IPS-18c (cell line): ENCODE data around the gene CD22.

Experiments
- H3K4me3 ChIP-seq: 2 replicates; pipeline ENCODE4 v1.7.0; 2013; ENCODE audit warnings: low read depth, mild to moderate bottlenecking, low read length, moderate library complexity; ENCODE audit not compliant: insufficient read depth
- H3K9me3 ChIP-seq: one replicate; pipeline ENCODE4 v1.6.1; 2013; ENCODE audit warnings: mild to moderate bottlenecking, low read length, moderate library complexity; ENCODE audit not compliant: control insufficient read depth, insufficient read depth

Gene CD22

GRCh38 chr19:35327642-35328041 is 1.3 kb upstream of the CD22 start:
- H3K9me3 ChIP-seq = no peaks in the 10 kb centered on the region
- H3K4me3 ChIP-seq = no peak overlapping the region

GRCh38 chr19:35329323-35329722 is 336 bp downstream of the CD22 start:
- Histone ChIP-seq H3K9me3 (no peaks in the 10 kb centered on the region), H3K4me3 (no peak overlapping the region)

GRCh38 chr19:35330475-35330874 is 1.5 kb downstream of the CD22 start:
- Histone ChIP-seq H3K4me3 (no peak overlapping the region), H3K9me3 (no peaks in the 10 kb centered on the region)

GRCh38 chr19:35331551-35332214 is 2.7 kb downstream of the CD22 start:
- H3K9me3 ChIP-seq = no peaks in the 10 kb centered on the region
- no peak overlapping the region for H3K4me3 ChIP-seq

GRCh38 chr19:35332817-35333216 is 3.8 kb downstream of the CD22 start:
- H3K4me3 ChIP-seq = no peak overlapping the region
- H3K9me3 ChIP-seq = no peaks in the 10 kb centered on the region

GRCh38 chr19:35334144-35334753 is 5.3 kb downstream of the CD22 start:
- no peak overlapping the region for H3K4me3 ChIP-seq
- no peaks in the 10 kb centered on the region for H3K9me3 ChIP-seq

GRCh38 chr19:35336166-35336955 is 7.4 kb downstream of the CD22 start:
- no peaks in the 10 kb centered on the region for H3K9me3 ChIP-seq
- H3K4me3 ChIP-seq = no peak overlapping the region

- Histone ChIP-seq H3K4me3 (no peak overlapping the region), H3K9me3 (no peaks in the 10 kb centered on the region)
These were observed 8.4 kb downstream of the CD22 start for GRCh38 chr19:35337097-35337983.

- H3K9me3 ChIP-seq = no peaks in the 10 kb centered on the region
- H3K4me3 ChIP-seq = no peak overlapping the region
These were observed 9.0 kb downstream of the CD22 start for GRCh38 chr19:35337984-35338296.

GRCh38 chr19:35340431-35340830 is 11.4 kb downstream of the CD22 start:
- Histone ChIP-seq H3K4me3 (no peak overlapping the region), H3K9me3 (no peaks in the 10 kb centered on the region)

- H3K4me3 ChIP-seq = no peak overlapping the region
- H3K9me3 ChIP-seq = no peaks in the 10 kb centered on the region
These were observed 12.0 kb downstream of the CD22 start for GRCh38 chr19:35341006-35341405.

- Histone ChIP-seq H3K4me3 (no peak overlapping the region), H3K9me3 (peaks cover 2% of the 10 kb centered on the region)
These were observed 12.7 kb downstream of the CD22 start for GRCh38 chr19:35341565-35342225.

GRCh38 chr19:35342430-35342829 is 13.4 kb downstream of the CD22 start:
- Histone ChIP-seq H3K9me3 (peaks cover 2% of the 10 kb centered on the region), H3K4me3 (no peak overlapping the region)

- H3K4me3 ChIP-seq = no peak overlapping the region
- peaks cover 2% of the 10 kb centered on the region for H3K9me3 ChIP-seq
These were observed 15.6 kb downstream of the CD22 start for GRCh38 chr19:35344511-35345031.

GRCh38 chr19:35345671-35346111 is 16.7 kb downstream of the CD22 start:
- peaks cover 2% of the 10 kb centered on the region for H3K9me3 ChIP-seq
- no peak overlapping the region for H3K4me3 ChIP-seq

GRCh38 chr19:35346193-35347052 is 17.4 kb downstream of the CD22 start:
- Histone ChIP-seq H3K4me3 (no peak overlapping the region), H3K9me3 (peaks cover 2% of the 10 kb centered on the region)
